ENCODE data around the gene DGKQ. TPM values are rescaled to one million over a fixed set of nuclear protein-coding genes. Genes with fewer than 3 reads are reported as not detected.

DGKQ gene
- total RNA-seq, 6 experiments from 2014 or later = 4.6 to 10.5 (median 5.7) TPM

- peaks cover 0 to 3% (median 0%) of the 10 kb centered on the region in 4 donors for H3K36me3 ChIP-seq
Measured at GRCh38 chr4:962231-963208, 10.8 kb downstream of the DGKQ start.

GRCh38 chr4:961351-962230 lies 11.8 kb downstream of the DGKQ start:
- H3K36me3 ChIP-seq = peaks cover 0 to 3% (median 0%) of the 10 kb centered on the region in 4 donors
- no peaks in the 10 kb centered on the region for H3K9me3 ChIP-seq
- H3K27me3 ChIP-seq = no peaks in the 10 kb centered on the region
- H3K27ac ChIP-seq = no peak overlapping the region
- WGBS (ENCODE audit: insufficient coverage, low coverage, low lambda C conversion rate, missing lambda C conversion rate) = 100% methylated on average over 3 of the region's 52 CpGs
- no peaks in the 10 kb centered on the region for H3K4me1 ChIP-seq
- intact Hi-C loops (cut with DNase I) = no loop called here
- no peak overlapping the region for H3K4me3 ChIP-seq
- ATAC-seq = no peak
- TF ChIP-seq, protein P1, sequence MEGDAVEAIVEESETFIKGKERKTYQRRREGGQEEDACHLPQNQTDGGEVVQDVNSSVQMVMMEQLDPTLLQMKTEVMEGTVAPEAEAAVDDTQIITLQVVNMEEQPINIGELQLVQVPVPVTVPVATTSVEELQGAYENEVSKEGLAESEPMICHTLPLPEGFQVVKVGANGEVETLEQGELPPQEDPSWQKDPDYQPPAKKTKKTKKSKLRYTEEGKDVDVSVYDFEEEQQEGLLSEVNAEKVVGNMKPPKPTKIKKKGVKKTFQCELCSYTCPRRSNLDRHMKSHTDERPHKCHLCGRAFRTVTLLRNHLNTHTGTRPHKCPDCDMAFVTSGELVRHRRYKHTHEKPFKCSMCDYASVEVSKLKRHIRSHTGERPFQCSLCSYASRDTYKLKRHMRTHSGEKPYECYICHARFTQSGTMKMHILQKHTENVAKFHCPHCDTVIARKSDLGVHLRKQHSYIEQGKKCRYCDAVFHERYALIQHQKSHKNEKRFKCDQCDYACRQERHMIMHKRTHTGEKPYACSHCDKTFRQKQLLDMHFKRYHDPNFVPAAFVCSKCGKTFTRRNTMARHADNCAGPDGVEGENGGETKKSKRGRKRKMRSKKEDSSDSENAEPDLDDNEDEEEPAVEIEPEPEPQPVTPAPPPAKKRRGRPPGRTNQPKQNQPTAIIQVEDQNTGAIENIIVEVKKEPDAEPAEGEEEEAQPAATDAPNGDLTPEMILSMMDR (IDR thresholded peaks at IDR 0.05) = no peak
- TF ChIP-seq POLR2A (IDR thresholded peaks at IDR 0.05) = no peak
- DNase-seq = no peak

More at GRCh38 chr4:962231-963208, 10.8 kb downstream of the DGKQ start:
- no peak overlapping the region for H3K4me3 ChIP-seq
- TF ChIP-seq, protein P1 (IDR thresholded peaks at IDR 0.05) = no peak
- TF ChIP-seq POLR2A (IDR thresholded peaks at IDR 0.05) = no peak
- H3K27ac ChIP-seq = no peak overlapping the region
- no peaks in the 10 kb centered on the region for H3K4me1 ChIP-seq
- ATAC-seq (no peak), DNase-seq (no peak)
- H3K27me3 ChIP-seq = no peaks in the 10 kb centered on the region
- no peaks in the 10 kb centered on the region for H3K9me3 ChIP-seq
- intact Hi-C loops (cut with DNase I) = no loop called here
- WGBS (ENCODE audit: insufficient coverage, low coverage, low lambda C conversion rate, missing lambda C conversion rate) = 100% methylated on average over 1 of the region's 54 CpGs

GRCh38 chr4:960636-961350 lies 12.6 kb downstream of the DGKQ start:
- Histone ChIP-seq H3K36me3 (peaks cover 0 to 3% (median 0%) of the 10 kb centered on the region in 4 donors), H3K9me3 (no peaks in the 10 kb centered on the region), H3K4me1 (no peaks in the 10 kb centered on the region), H3K27me3 (no peaks in the 10 kb centered on the region), H3K4me3 (no peak overlapping the region), H3K27ac (no peak overlapping the region)
- TF ChIP-seq, protein P1 (IDR thresholded peaks at IDR 0.05) = no peak
- TF ChIP-seq POLR2A (IDR thresholded peaks at IDR 0.05) = no peak
- intact Hi-C loops (cut with DNase I) = no loop called here
- ATAC-seq (peak in 1 of 4 donors; percentile 5), DNase-seq (no peak)
- 92% methylated on average over 10 of the region's 35 CpGs for WGBS (ENCODE audit: insufficient coverage, low coverage, low lambda C conversion rate, missing lambda C conversion rate)

GRCh38 chr4:960140-960635 lies 13.2 kb downstream of the DGKQ start:
- TF ChIP-seq POLR2A (IDR thresholded peaks at IDR 0.05) = no peak
- TF ChIP-seq, protein P1 (IDR thresholded peaks at IDR 0.05) = no peak
- DNase-seq (no peak), ATAC-seq (peak in 1 of 4 donors; percentile 3)
- Histone ChIP-seq H3K4me1 (no peaks in the 10 kb centered on the region), H3K9me3 (no peaks in the 10 kb centered on the region), H3K27ac (no peak overlapping the region), H3K36me3 (peaks cover 0 to 3% (median 0%) of the 10 kb centered on the region in 4 donors), H3K4me3 (no peak overlapping the region), H3K27me3 (no peaks in the 10 kb centered on the region)
- no CpG with 5 or more reads among the region's 16 CpGs for WGBS (ENCODE audit: insufficient coverage, low coverage, low lambda C conversion rate, missing lambda C conversion rate)
- intact Hi-C loops (cut with DNase I) = no loop called here
